GM23338 (cell line): ENCODE results near the gene SPATA13. TPM values are rescaled to one million over a fixed set of nuclear protein-coding genes. Genes with fewer than 3 reads are reported as not detected.

Experiments
- ATAC-seq: fragments of 200-7000 bp; cut with Tn5 transposase; 3 replicates; pipeline ENCODE4 v1.9.1; 2020
- DNase-seq: peaks from one replicate; pipeline ENCODE4 v3.0.0-alpha.2; 2015; ENCODE audit warnings: low spot score
- H2AFZ ChIP-seq: fragments of 200-600 bp; sonication (generic); 2 replicates; pipeline ENCODE4 v1.8.0; 2016; ENCODE audit warnings: antibody characterized with exemption, mild to moderate bottlenecking, moderate library complexity
- H3F3A ChIP-seq: fragments of 200-600 bp; sonication (generic); replicated peaks from 2 replicates; pipeline ENCODE4 v1.8.0; 2017; ENCODE audit warnings: antibody characterized with exemption, mixed run types, low read depth
- H3K27ac ChIP-seq: fragments of 200-600 bp; sonication (generic); 2 replicates; pipeline ENCODE4 v1.6.1; 2016; ENCODE audit warnings: low read depth
- H3K27me3 ChIP-seq: fragments of 200-600 bp; sonication (generic); 2 replicates; pipeline ENCODE4 v1.8.0; 2016; ENCODE audit warnings: mild to moderate bottlenecking, mixed run types, moderate library complexity; ENCODE audit not compliant: insufficient read depth
- H3K36me3 ChIP-seq: fragments of 200-600 bp; sonication (generic); 2 replicates; pipeline ENCODE4 v1.8.0; 2016; ENCODE audit warnings: mild to moderate bottlenecking; ENCODE audit not compliant: insufficient read depth
- H3K4me1 ChIP-seq: fragments of 200-600 bp; sonication (generic); 2 replicates; pipeline ENCODE4 v1.8.0; 2016; ENCODE audit warnings: mild to moderate bottlenecking, moderate library complexity; ENCODE audit not compliant: insufficient read depth
- H3K4me2 ChIP-seq: fragments of 200-600 bp; sonication (generic); 2 replicates; pipeline ENCODE4 v1.7.1; 2017; ENCODE audit warnings: mixed run types
- H3K4me3 ChIP-seq: fragments of 200-600 bp; sonication (generic); 2 replicates; pipeline ENCODE4 v1.6.1; 2016; ENCODE audit warnings: mixed run types
- H3K79me2 ChIP-seq: fragments of 200-600 bp; sonication (generic); replicated peaks from 2 replicates; pipeline ENCODE4 v1.8.0; 2017; ENCODE audit warnings: mild to moderate bottlenecking; ENCODE audit not compliant: insufficient read depth
- H3K9me2 ChIP-seq: fragments of 200-600 bp; sonication (generic); 2 replicates; pipeline ENCODE4 v1.8.0; 2017; ENCODE audit not compliant: insufficient read depth
- H4K20me1 ChIP-seq: fragments of 200-600 bp; sonication (generic); replicated peaks from 2 replicates; pipeline ENCODE4 v1.8.0; 2017; ENCODE audit warnings: mild to moderate bottlenecking; ENCODE audit not compliant: insufficient read depth
- H3K27ac Mint-ChIP-seq: 2 replicates; pipeline ENCODE4 v1.8.0; 2020; ENCODE audit warnings: inconsistent platforms, mild to moderate bottlenecking, moderate library complexity, mixed read lengths
- H3K27me3 Mint-ChIP-seq: 3 replicates; pipeline ENCODE4 v1.8.0; 2022; ENCODE audit warnings: low read depth, mild to moderate bottlenecking, moderate library complexity, mixed read lengths, inconsistent platforms; ENCODE audit not compliant: insufficient read depth, poor library complexity
- H3K36me3 Mint-ChIP-seq: 3 replicates; pipeline ENCODE4 v1.8.0; 2021; ENCODE audit warnings: low read depth, mild to moderate bottlenecking, inconsistent platforms, moderate library complexity, mixed read lengths
- H3K4me1 Mint-ChIP-seq: 3 replicates; pipeline ENCODE4 v1.8.0; 2020; ENCODE audit warnings: mild to moderate bottlenecking, inconsistent platforms, mixed read lengths
- H3K4me3 Mint-ChIP-seq: 3 replicates; pipeline ENCODE4 v1.8.0; 2021; ENCODE audit warnings: moderate library complexity, mild to moderate bottlenecking, inconsistent platforms, mixed read lengths
- H3K9me3 Mint-ChIP-seq: 3 replicates; pipeline ENCODE4 v1.8.0; 2020; ENCODE audit warnings: moderate library complexity, mild to moderate bottlenecking, inconsistent platforms, mixed read lengths
- ETS1 ChIP-seq: IDR thresholded peaks from 2 replicates; pipeline ENCODE4 v1.6.1; 2016; ENCODE audit warnings: antibody characterized with exemption
- EZH2 ChIP-seq: fragments of 200-600 bp; sonication (generic); IDR thresholded peaks from one replicate; pipeline ENCODE4 v1.8.0; 2017; ENCODE audit warnings: antibody characterized with exemption, mild to moderate bottlenecking, low read depth; ENCODE audit not compliant: unreplicated experiment
- NANOG ChIP-seq: IDR thresholded peaks from 2 replicates; pipeline ENCODE4 v1.6.1; 2016; ENCODE audit warnings: antibody characterized with exemption, borderline replicate concordance
- REST ChIP-seq: IDR thresholded peaks from one replicate; pipeline ENCODE4 v1.6.1; 2018; ENCODE audit warnings: antibody characterized with exemption; ENCODE audit not compliant: unreplicated experiment
- ZNF462 ChIP-seq: fragments of 250-450 bp; sonication (Bioruptor Pico); IDR thresholded peaks from 2 replicates; pipeline ENCODE4 v1.5.0; 2020; ENCODE audit warnings: mild to moderate bottlenecking, moderate library complexity
- polyA plus RNA-seq: library from polyadenylated mRNA; unstranded; fragments of >200 nt; fragmentation: Nextera tagmentation; extraction: Ambion mirVana; gene quantifications from 2 replicates; pipeline ENCODE4 v1.2.1, GENCODE V29; 2016
- total RNA-seq: library from RNA; depleted of rRNA; stranded (reverse); fragments of >200 nt; shearing (Covaris generic); gene quantifications from 2 replicates; pipeline ENCODE4 v1.2.3, GENCODE V29; 2014

SPATA13 gene
- total and polyA plus RNA-seq, 2 experiments from 2014 or later = 11.9 to 45.7 TPM

- TF ChIP-seq ZNF462 (CRISPR knock-in tag) = no peak
- no peak for TF ChIP-seq NANOG
Measured at GRCh38 chr13:24212254-24212653, 51.7 kb downstream of the SPATA13 start (continued).

GRCh38 chr13:24212674-24213073 is 52.2 kb downstream of the SPATA13 start:
- Histone ChIP-seq H4K20me1 (peaks cover 13% of the 10 kb centered on the region), H3K9me2 (no peaks in the 10 kb centered on the region), H2AFZ (no peak overlapping the region), H3K4me2 (no peak overlapping the region), H3K4me3 (no peak overlapping the region), H3K4me1 (peaks cover 10% of the 10 kb centered on the region; the same call in 1 of the 2 replicates), H3K79me2 (peaks cover 72% of the 10 kb centered on the region), H3K27me3 (no peaks in the 10 kb centered on the region), H3K36me3 (no peaks in the 10 kb centered on the region), H3F3A (no peaks in the 10 kb centered on the region), H3K27ac (peak overlapping the region; percentile 59; the same call in 1 of the 2 replicates)
- Mint-ChIP-seq H3K27me3 (peaks cover 3% of the 10 kb centered on the region), H3K36me3 (no peaks in the 10 kb centered on the region; the same call in 2 of the 3 replicates), H3K27ac (0 out of 2 replicates have a peak overlapping the region, but pooled peaks have one; percentile 27), H3K4me1 (peaks cover 35% of the 10 kb centered on the region), H3K9me3 (no peaks in the 10 kb centered on the region), H3K4me3 (no peak overlapping the region)
- ATAC-seq = peak; percentile 72
- DNase-seq = peak; percentile 11
- no peak for TF ChIP-seq ETS1
- no peak for TF ChIP-seq REST
- TF ChIP-seq EZH2 = no peak
